Activated CD8-positive, alpha-beta T cell treated with anti-CD3 and anti-CD28 coated beads for 36 hours (primary cell): ENCODE measurements around the gene ANXA2. TPM values are rescaled to one million over a fixed set of nuclear protein-coding genes. Genes with fewer than 3 reads are reported as not detected.

ENCODE experiments used
- ATAC-seq: fragments of 200-7000 bp; cut with Tn5 transposase; one replicate; pipeline ENCODE4 v1.10.0; 2021; ENCODE audit warnings: mild to moderate bottlenecking, moderate library complexity
- CTCF ChIA-PET: fragments of 350-600 bp; sonication (Branson Sonifier 250); formaldehyde crosslinking; loops from one replicate; lab custom pipeline; 2021; ENCODE audit warnings: antibody characterized with exemption; lab: Charles Lee
- POLR2A ChIA-PET: fragments of 350-600 bp; sonication (Branson Sonifier 250); formaldehyde crosslinking; loops from one replicate; lab custom pipeline; 2021; ENCODE audit warnings: antibody characterized with exemption; lab: Charles Lee
- DNase-seq: peaks from one replicate; pipeline ENCODE4 v3.0.0-alpha.2; 2020
- H3K27ac Mint-ChIP-seq: one replicate; pipeline ENCODE4 v1.8.0; 2021; ENCODE audit warnings: mild to moderate bottlenecking, mixed read lengths
- H3K27me3 Mint-ChIP-seq: one replicate; pipeline ENCODE4 v1.8.0; 2021; ENCODE audit warnings: mixed read lengths
- H3K36me3 Mint-ChIP-seq: one replicate; pipeline ENCODE4 v1.8.0; 2021; ENCODE audit warnings: low read depth, mixed read lengths
- H3K4me1 Mint-ChIP-seq: one replicate; pipeline ENCODE4 v1.8.0; 2021; ENCODE audit warnings: low read depth, mixed read lengths
- H3K4me3 Mint-ChIP-seq: one replicate; pipeline ENCODE4 v1.8.0; 2021; ENCODE audit warnings: mild to moderate bottlenecking, moderate library complexity, mixed read lengths
- H3K9me3 Mint-ChIP-seq: one replicate; pipeline ENCODE4 v1.8.0; 2021; ENCODE audit warnings: mixed read lengths
- CTCF ChIP-seq: fragments of 200-600 bp; IDR thresholded peaks from one replicate; pipeline ENCODE4 v1.8.0; 2022; ENCODE audit warnings: antibody characterized with exemption, mild to moderate bottlenecking
- intact Hi-C: fragments of 100-400 bp; cut with micrococcal nuclease; formaldehyde crosslinking; loops from one replicate; pipeline ENCODE4 v1.10.0; 2022
- total RNA-seq, 2 experiments: library from RNA; stranded (reverse); gene quantifications; one replicate each; pipeline ENCODE4 v1.2.3, GENCODE V29; 2021

Gene ANXA2
- total RNA-seq, 2 experiments from 2014 or later = 57.9 to 60.2 TPM

- ChIA-PET CTCF (interaction anchor here (1.2 to 2.2 kb wide), 2 partner anchors 14 to 16 kb away, joined by 3 to 5 read pairs; no protein-coding TSS in a partner anchor), POLR2A (no interaction called here)
- Mint-ChIP-seq H3K27me3 (no peaks in the 10 kb centered on the region), H3K36me3 (peaks cover 10% of the 10 kb centered on the region), H3K4me1 (no peaks in the 10 kb centered on the region), H3K9me3 (no peaks in the 10 kb centered on the region), H3K4me3 (no peak overlapping the region), H3K27ac (no peak overlapping the region)
- DNase-seq (no peak), ATAC-seq (no peak)
- intact Hi-C loops = no loop called here
- no peak for TF ChIP-seq CTCF
Observed at GRCh38 chr15:60345598-60345997, 52.2 kb downstream of the ANXA2 start.

GRCh38 chr15:60344987-60345386 is 52.8 kb downstream of the ANXA2 start:
- ChIA-PET POLR2A (no interaction called here), CTCF (interaction anchor here (1.2 to 2.2 kb wide), 2 partner anchors 14 to 15 kb away, joined by 3 to 5 read pairs; no protein-coding TSS in a partner anchor)
- TF ChIP-seq CTCF = no peak
- DNase-seq = no peak
- H3K27me3 Mint-ChIP-seq = no peaks in the 10 kb centered on the region
- H3K4me1 Mint-ChIP-seq = no peaks in the 10 kb centered on the region
- no peak overlapping the region for H3K27ac Mint-ChIP-seq
- H3K9me3 Mint-ChIP-seq = no peaks in the 10 kb centered on the region
- ATAC-seq = no peak
- H3K36me3 Mint-ChIP-seq = peaks cover 10% of the 10 kb centered on the region
- no peak overlapping the region for H3K4me3 Mint-ChIP-seq
- intact Hi-C loops = no loop called here

GRCh38 chr15:60344461-60344860 is 53.3 kb downstream of the ANXA2 start:
- TF ChIP-seq CTCF = no peak
- ChIA-PET CTCF (interaction anchor here (1.2 to 2.2 kb wide), 4 partner anchors 14 to 18 kb away, joined by 3 to 5 read pairs (median 4); no protein-coding TSS in a partner anchor), POLR2A (no interaction called here)
- Mint-ChIP-seq H3K9me3 (no peaks in the 10 kb centered on the region), H3K4me3 (no peak overlapping the region), H3K4me1 (no peaks in the 10 kb centered on the region), H3K36me3 (peaks cover 10% of the 10 kb centered on the region), H3K27me3 (no peaks in the 10 kb centered on the region), H3K27ac (no peak overlapping the region)
- ATAC-seq (no peak), DNase-seq (no peak)
- intact Hi-C loops = no loop called here

GRCh38 chr15:60343221-60343970 is 54.4 kb downstream of the ANXA2 start:
- no peak for TF ChIP-seq CTCF
- no peaks in the 10 kb centered on the region for H3K9me3 Mint-ChIP-seq
- ATAC-seq = no peak
- CTCF ChIA-PET = interaction anchor here (1.2 kb wide), 2 partner anchors 16 to 17 kb away, joined by 4 read pairs; no protein-coding TSS in a partner anchor
- DNase-seq = no peak
- no peak overlapping the region for H3K4me3 Mint-ChIP-seq
- no peaks in the 10 kb centered on the region for H3K4me1 Mint-ChIP-seq
- no peak overlapping the region for H3K27ac Mint-ChIP-seq
- peaks cover 6% of the 10 kb centered on the region for H3K36me3 Mint-ChIP-seq
- intact Hi-C loops = no loop called here
- no peaks in the 10 kb centered on the region for H3K27me3 Mint-ChIP-seq
- POLR2A ChIA-PET = no interaction called here

GRCh38 chr15:60340207-60340921 is 57.4 kb downstream of the ANXA2 start:
- DNase-seq = no peak
- H3K27me3 Mint-ChIP-seq = no peaks in the 10 kb centered on the region
- no peaks in the 10 kb centered on the region for H3K9me3 Mint-ChIP-seq
- no peak for TF ChIP-seq CTCF
- ChIA-PET CTCF (interaction anchor here (4.1 kb wide), 1 partner anchor 13 kb away, joined by 21 read pairs; no protein-coding TSS in a partner anchor), POLR2A (no interaction called here)
- intact Hi-C loops = no loop called here
- H3K27ac Mint-ChIP-seq = no peak overlapping the region
- ATAC-seq = no peak
- H3K4me3 Mint-ChIP-seq = no peak overlapping the region
- H3K36me3 Mint-ChIP-seq = no peaks in the 10 kb centered on the region
- H3K4me1 Mint-ChIP-seq = no peaks in the 10 kb centered on the region
